ENCODE measurements around the gene DCLK2.

Gene DCLK2

DNA sequence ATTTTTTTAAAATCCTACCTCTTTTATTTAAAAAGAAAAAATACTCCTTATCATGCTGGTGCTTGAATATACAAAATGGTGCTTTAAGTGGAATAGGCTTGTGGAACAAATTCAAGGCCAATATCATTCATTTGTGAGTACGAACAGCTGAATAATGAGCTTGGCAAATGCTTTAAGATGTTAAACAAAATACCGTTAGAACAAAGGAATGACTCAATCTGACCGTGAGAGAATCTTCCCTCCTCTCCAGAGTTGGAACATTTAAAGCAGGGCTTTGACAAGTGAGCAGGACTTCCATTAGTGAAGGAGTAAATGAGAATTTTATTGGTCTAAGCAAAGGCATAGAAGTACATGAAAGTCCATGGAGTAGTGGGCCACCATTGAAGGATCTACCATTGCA is 74.5 kb downstream of the DCLK2 start:
- TF ChIP-seq, protein P1, sequence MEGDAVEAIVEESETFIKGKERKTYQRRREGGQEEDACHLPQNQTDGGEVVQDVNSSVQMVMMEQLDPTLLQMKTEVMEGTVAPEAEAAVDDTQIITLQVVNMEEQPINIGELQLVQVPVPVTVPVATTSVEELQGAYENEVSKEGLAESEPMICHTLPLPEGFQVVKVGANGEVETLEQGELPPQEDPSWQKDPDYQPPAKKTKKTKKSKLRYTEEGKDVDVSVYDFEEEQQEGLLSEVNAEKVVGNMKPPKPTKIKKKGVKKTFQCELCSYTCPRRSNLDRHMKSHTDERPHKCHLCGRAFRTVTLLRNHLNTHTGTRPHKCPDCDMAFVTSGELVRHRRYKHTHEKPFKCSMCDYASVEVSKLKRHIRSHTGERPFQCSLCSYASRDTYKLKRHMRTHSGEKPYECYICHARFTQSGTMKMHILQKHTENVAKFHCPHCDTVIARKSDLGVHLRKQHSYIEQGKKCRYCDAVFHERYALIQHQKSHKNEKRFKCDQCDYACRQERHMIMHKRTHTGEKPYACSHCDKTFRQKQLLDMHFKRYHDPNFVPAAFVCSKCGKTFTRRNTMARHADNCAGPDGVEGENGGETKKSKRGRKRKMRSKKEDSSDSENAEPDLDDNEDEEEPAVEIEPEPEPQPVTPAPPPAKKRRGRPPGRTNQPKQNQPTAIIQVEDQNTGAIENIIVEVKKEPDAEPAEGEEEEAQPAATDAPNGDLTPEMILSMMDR (conservative IDR thresholded peaks at IDR 0.05; ENCODE audit: low read depth, low read length): no peak
- Histone ChIP-seq H3K4me3 (IDR thresholded peaks at IDR 0.05; ENCODE audit: insufficient read depth, low read depth, low read length) (no peak overlapping the region), H3K4me2 (no peak overlapping the region), H3K79me2 (ENCODE audit: insufficient read depth, low read depth) (no peaks in the 10 kb centered on the region), H3K9ac (no peak overlapping the region), H3K36me3 (ENCODE audit: insufficient read depth) (no peaks in the 10 kb centered on the region), H4K20me1 (ENCODE audit: insufficient read depth) (no peaks in the 10 kb centered on the region), H3K4me1 (ENCODE audit: low read depth, poor library complexity, severe bottlenecking) (no peaks in the 10 kb centered on the region), H3K27ac (no peak overlapping the region), H3K27me3 (ENCODE audit: insufficient read depth, low read depth) (no peaks in the 10 kb centered on the region), H2AFZ (ENCODE audit: low read depth) (no peak overlapping the region)

DNA sequence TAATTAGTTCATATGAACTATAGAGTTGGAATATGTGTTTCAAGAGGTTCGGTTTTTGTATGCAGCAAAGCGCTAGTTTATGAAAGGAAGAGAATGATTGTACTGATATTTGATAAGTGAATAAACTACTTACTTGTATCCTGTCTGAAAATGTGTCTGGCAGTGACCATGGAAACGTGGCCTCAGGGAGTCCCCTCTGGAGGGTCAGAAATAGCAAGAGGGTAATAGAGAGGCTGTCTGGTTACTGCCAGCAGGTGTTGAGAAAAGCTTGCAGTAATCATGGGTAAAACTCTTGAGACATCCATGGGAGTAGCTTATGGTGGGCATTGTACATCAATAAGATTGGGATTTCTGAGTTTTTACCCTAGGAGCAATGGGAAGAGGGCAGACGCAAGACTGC is 77.1 kb downstream of the DCLK2 start:
- TF ChIP-seq, protein P1 (conservative IDR thresholded peaks at IDR 0.05; ENCODE audit: low read depth, low read length): no peak

DNA sequence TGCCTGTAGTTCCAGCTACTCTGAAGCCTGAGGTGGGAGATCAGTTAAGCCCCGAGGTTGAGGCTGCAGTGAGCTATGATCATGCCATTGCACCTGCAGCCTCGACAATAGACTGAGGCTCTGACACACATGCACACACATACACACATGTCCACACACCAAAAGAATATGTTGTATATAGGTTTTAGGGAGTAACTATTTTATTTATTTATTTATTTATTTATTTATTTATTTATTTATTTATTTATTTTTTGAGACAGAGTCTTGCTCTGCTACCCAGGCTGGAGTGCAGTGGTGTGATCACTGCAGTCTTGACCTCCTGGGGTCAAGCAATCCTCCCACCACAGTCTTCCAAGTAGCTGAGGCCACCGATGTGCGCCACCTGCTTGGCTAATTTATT is 78.3 kb downstream of the DCLK2 start:
- H2AFZ ChIP-seq (ENCODE audit: low read depth): no peak overlapping the region
- H3K4me1 ChIP-seq (ENCODE audit: low read depth, poor library complexity, severe bottlenecking): peaks cover 5% of the 10 kb centered on the region
- TF ChIP-seq, protein P1 (conservative IDR thresholded peaks at IDR 0.05; ENCODE audit: low read depth, low read length): no peak
- H3K27me3 ChIP-seq (ENCODE audit: insufficient read depth, low read depth): no peaks in the 10 kb centered on the region
- H3K4me3 ChIP-seq (IDR thresholded peaks at IDR 0.05; ENCODE audit: insufficient read depth, low read depth, low read length): no peak overlapping the region
- H3K36me3 ChIP-seq (ENCODE audit: insufficient read depth): no peaks in the 10 kb centered on the region
- no peak overlapping the region for H3K9ac ChIP-seq
- H3K4me2 ChIP-seq: no peak overlapping the region
- no peaks in the 10 kb centered on the region for H3K79me2 ChIP-seq (ENCODE audit: insufficient read depth, low read depth)
- no peak overlapping the region for H3K27ac ChIP-seq
- H4K20me1 ChIP-seq (ENCODE audit: insufficient read depth): no peaks in the 10 kb centered on the region

More for the DNA sequence above, 77.1 kb downstream of the DCLK2 start:
- Histone ChIP-seq H3K27ac (no peak overlapping the region), H3K9ac (no peak overlapping the region), H3K4me2 (no peak overlapping the region), H3K27me3 (ENCODE audit: insufficient read depth, low read depth) (no peaks in the 10 kb centered on the region), H3K4me1 (ENCODE audit: low read depth, poor library complexity, severe bottlenecking) (peaks cover 5% of the 10 kb centered on the region), H4K20me1 (ENCODE audit: insufficient read depth) (no peaks in the 10 kb centered on the region), H3K79me2 (ENCODE audit: insufficient read depth, low read depth) (no peaks in the 10 kb centered on the region), H3K36me3 (ENCODE audit: insufficient read depth) (no peaks in the 10 kb centered on the region), H2AFZ (ENCODE audit: low read depth) (no peak overlapping the region), H3K4me3 (IDR thresholded peaks at IDR 0.05; ENCODE audit: insufficient read depth, low read depth, low read length) (no peak overlapping the region)

DNA sequence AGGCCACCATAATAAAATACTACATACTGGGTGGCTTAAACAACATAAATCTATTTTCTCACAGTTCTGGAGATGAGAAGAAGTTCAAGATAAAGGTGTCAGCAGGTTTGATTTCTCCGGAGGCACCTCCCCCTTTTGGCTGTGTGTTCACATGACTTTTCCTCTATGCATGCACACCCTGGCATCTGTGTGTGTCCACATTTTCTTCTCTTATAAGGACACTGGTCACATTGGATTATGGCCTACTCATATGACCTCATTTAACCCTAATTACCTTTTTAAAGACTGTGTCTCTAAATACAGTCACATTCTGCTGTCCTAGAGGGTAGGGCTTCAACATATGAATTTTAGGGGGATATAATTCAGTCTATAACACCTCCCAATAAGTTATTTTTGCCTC is 79.8 kb downstream of the DCLK2 start:
- TF ChIP-seq, protein P1 (conservative IDR thresholded peaks at IDR 0.05; ENCODE audit: low read depth, low read length): no peak
- H4K20me1 ChIP-seq (ENCODE audit: insufficient read depth): no peaks in the 10 kb centered on the region
- H3K27me3 ChIP-seq (ENCODE audit: insufficient read depth, low read depth): no peaks in the 10 kb centered on the region
- no peak overlapping the region for H3K27ac ChIP-seq
- H3K79me2 ChIP-seq (ENCODE audit: insufficient read depth, low read depth): no peaks in the 10 kb centered on the region
- H3K4me2 ChIP-seq: no peak overlapping the region
- H3K4me1 ChIP-seq (ENCODE audit: low read depth, poor library complexity, severe bottlenecking): peaks cover 5% of the 10 kb centered on the region
- H3K9ac ChIP-seq: no peak overlapping the region
- H2AFZ ChIP-seq (ENCODE audit: low read depth): no peak overlapping the region
- H3K4me3 ChIP-seq (IDR thresholded peaks at IDR 0.05; ENCODE audit: insufficient read depth, low read depth, low read length): no peak overlapping the region
- no peaks in the 10 kb centered on the region for H3K36me3 ChIP-seq (ENCODE audit: insufficient read depth)
